ENCODE data around the gene CRK.

DNA sequence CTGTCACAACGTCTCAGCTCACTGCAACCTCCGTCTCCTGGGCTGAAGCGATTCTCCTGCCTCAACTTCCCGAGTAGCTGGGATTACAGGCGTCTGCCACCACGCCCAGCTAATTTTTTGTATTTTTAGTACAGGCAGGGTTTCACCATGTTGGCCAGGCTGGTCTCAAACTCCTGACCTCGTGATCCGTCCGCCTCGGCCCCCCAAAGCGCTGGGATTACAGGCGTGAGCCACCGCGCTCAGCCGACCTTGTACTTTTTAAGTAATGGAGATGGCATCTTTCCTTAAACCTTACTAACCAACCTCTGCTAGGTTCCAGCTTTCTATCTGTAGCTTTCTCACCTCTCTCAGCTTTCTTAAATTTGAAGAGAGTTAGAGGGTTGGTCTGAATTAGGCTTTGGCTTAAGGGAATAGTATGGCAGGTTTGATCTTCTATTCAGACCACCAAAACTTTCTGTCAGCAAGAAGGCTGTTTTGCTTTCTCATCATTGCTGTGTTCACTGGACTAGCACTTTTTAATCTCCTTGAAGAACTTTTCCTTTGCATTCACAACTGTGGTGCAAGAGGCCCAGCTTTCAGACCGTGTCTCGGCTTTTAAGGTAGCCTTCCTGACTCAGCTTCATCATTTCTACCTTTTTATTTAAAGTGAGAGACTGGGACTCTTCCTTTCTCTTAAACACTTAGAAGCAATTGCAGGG is 84.0 kb downstream of the CRK start:
- no peak for TF ChIP-seq MXI1 (IDR thresholded peaks at IDR 0.05; ENCODE audit: borderline replicate concordance, low read depth, low read length)
- TF ChIP-seq CTCF (conservative IDR thresholded peaks at IDR 0.05; ENCODE audit: low read depth, low read length) = no peak
- no peak for TF ChIP-seq CHD1 (IDR thresholded peaks at IDR 0.05; ENCODE audit: low read depth, low read length)
- no peak for TF ChIP-seq SMC3 (IDR thresholded peaks at IDR 0.05; ENCODE audit: low read depth, low read length)
